Panc1 (cell line): ENCODE data around the gene APOC3. TPM values are rescaled to one million over a fixed set of nuclear protein-coding genes. Genes with fewer than 3 reads are reported as not detected.

Experiments used
- ATAC-seq: fragments of 200-7000 bp; cut with Tn5 transposase; 2 replicates; pipeline ENCODE4 v1.9.1; 2020; ENCODE audit warnings: mild to moderate bottlenecking, moderate library complexity
- BruUV-seq: library from RNA; stranded (reverse); fragments of 400-500 nt; replicated peaks from 2 replicates; lab custom pipeline; 2021; lab: Mats Ljungman, UMichigan
- CTCF ChIA-PET: fragments of 300-600 bp; sonication (Branson Sonifier 250); formaldehyde crosslinking; loops from one replicate; lab custom pipeline; 2022; ENCODE audit warnings: antibody characterized with exemption; lab: Charles Lee
- POLR2A ChIA-PET: fragments of 300-600 bp; sonication (Branson Sonifier 250); formaldehyde crosslinking; loops from one replicate; lab custom pipeline; 2022; ENCODE audit warnings: antibody characterized with exemption; lab: Charles Lee
- DNase-seq: peaks from one replicate; pipeline ENCODE4 v3.0.0-alpha.2; 2010; ENCODE audit warnings: low read depth, low spot score
- H3K27ac ChIP-seq: 2 replicates; pipeline ENCODE4 v1.5.1; 2011; ENCODE audit warnings: mild to moderate bottlenecking, low read length, inconsistent platforms
- H3K27me3 ChIP-seq: fragments of 200-500 bp; sonication (Bioruptor generic); 2 replicates; pipeline ENCODE4 v1.6.0; 2014; ENCODE audit warnings: low read length, inconsistent platforms; ENCODE audit not compliant: control insufficient read depth, insufficient read depth
- H3K36me3 ChIP-seq: fragments of 200-500 bp; sonication (Bioruptor generic); 2 replicates; pipeline ENCODE4 v1.5.1; 2014; ENCODE audit warnings: inconsistent platforms, mild to moderate bottlenecking, low read length, moderate library complexity; ENCODE audit not compliant: control insufficient read depth, insufficient read depth
- H3K4me1 ChIP-seq: 2 replicates; pipeline ENCODE4 v1.5.1; 2011; ENCODE audit warnings: inconsistent platforms, mild to moderate bottlenecking, low read length, moderate library complexity; ENCODE audit not compliant: control insufficient read depth, insufficient read depth
- H3K4me3 ChIP-seq, 2 experiments: 2 replicates each; pipeline ENCODE4 v1.5.1; 2011 to 2012; ENCODE audit warnings: low read depth in 2 of 2, low read length in 2 of 2, mild to moderate bottlenecking in 2 of 2, inconsistent platforms in 1 of 2, moderate library complexity in 1 of 2
- H3K9me3 ChIP-seq: fragments of 200-500 bp; sonication (Bioruptor generic); 2 replicates; pipeline ENCODE4 v1.5.1; 2014; ENCODE audit warnings: low read depth, mild to moderate bottlenecking, inconsistent platforms, low read length, moderate library complexity; ENCODE audit not compliant: control insufficient read depth, insufficient read depth
- CTCF ChIP-seq: fragments of 450-650 bp; IDR thresholded peaks from 2 replicates; pipeline ENCODE4 v1.5.1; 2017; ENCODE audit warnings: mild to moderate bottlenecking
- POLR2AphosphoS5 ChIP-seq: IDR thresholded peaks from 2 replicates; pipeline ENCODE4 v1.6.1; 2012; ENCODE audit warnings: mild to moderate bottlenecking, low read depth, low read length, moderate library complexity
- REST ChIP-seq, 2 experiments: IDR thresholded peaks; 2 replicates each; pipeline ENCODE4 v1.6.1; 2011 to 2012; ENCODE audit warnings: low read depth in 2 of 2, control low read depth in 1 of 2, low read length in 1 of 2, mild to moderate bottlenecking in 1 of 2, moderate library complexity in 1 of 2; ENCODE audit not compliant: insufficient read depth in 1 of 2
- SIN3A ChIP-seq: IDR thresholded peaks from 2 replicates; pipeline ENCODE4 v1.6.1; 2012; ENCODE audit warnings: low read depth, mild to moderate bottlenecking, low read length, moderate library complexity, borderline replicate concordance; ENCODE audit not compliant: insufficient read depth
- TCF7L2 ChIP-seq: IDR thresholded peaks from 2 replicates; pipeline ENCODE4 v1.6.1; 2011; ENCODE audit warnings: mild to moderate bottlenecking, low read depth, low read length, inconsistent platforms
- in situ Hi-C: cut with HindIII; loops from 2 replicates; pipeline ENCODE4 v1.10.0; 2016; ENCODE audit warnings: low sequenced_read_pairs, low pct_unique_long_range_greater_than_20kb
- intact Hi-C: fragments of 100-400 bp; cut with micrococcal nuclease; formaldehyde crosslinking; loops from one replicate; pipeline ENCODE4 v1.10.0; 2022; ENCODE audit not compliant: unreplicated experiment
- total RNA-seq: library from RNA; stranded (reverse); gene quantifications from one replicate; pipeline ENCODE4 v1.2.1, GENCODE V29; 2021; ENCODE audit not compliant: unreplicated experiment

The APOC3 gene
- total RNA-seq, 1 experiment from 2014 or later: 1.2 TPM

- no peaks in the 10 kb centered on the region for H3K36me3 ChIP-seq
- H3K27me3 ChIP-seq: no peaks in the 10 kb centered on the region
- intact Hi-C loops: no loop called here
- no peak for DNase-seq
- in situ Hi-C loops: no loop called here
- H3K4me3 ChIP-seq: no peak overlapping the region
- no TSS peak for BruUV-seq
- ChIA-PET POLR2A (no interaction called here), CTCF (interaction anchor here (0.5 kb wide), 1 partner anchor 265 kb away, joined by 12 read pairs; no protein-coding TSS in a partner anchor)
- TF ChIP-seq REST (IDR thresholded peaks at IDR 0.05; ENCODE audit: insufficient read depth in 1 of 2, low read depth in 2 of 2, low read length in 1 of 2): no peak
- no peaks in the 10 kb centered on the region for H3K4me1 ChIP-seq
- ATAC-seq: no peak
- no peaks in the 10 kb centered on the region for H3K9me3 ChIP-seq
- H3K27ac ChIP-seq: no peak overlapping the region
Measured at GRCh38 chr11:116873381-116873780, 43.7 kb downstream of the APOC3 start.

GRCh38 chr11:116874251-116874650, 44.5 kb downstream of the APOC3 start:
- no peak overlapping the region for H3K27ac ChIP-seq
- no peaks in the 10 kb centered on the region for H3K36me3 ChIP-seq
- CTCF ChIA-PET: no interaction called here
- in situ Hi-C loops: no loop called here
- H3K4me3 ChIP-seq: no peak overlapping the region
- no peak for ATAC-seq
- BruUV-seq: no TSS peak
- no peaks in the 10 kb centered on the region for H3K9me3 ChIP-seq
- no peak for DNase-seq
- TF ChIP-seq TCF7L2 (no peak), SIN3A (no peak), POLR2AphosphoS5 (no peak), REST (IDR thresholded peaks at IDR 0.05; ENCODE audit: insufficient read depth in 1 of 2, low read depth in 2 of 2, low read length in 1 of 2) (no peak), CTCF (no peak)
- no peaks in the 10 kb centered on the region for H3K4me1 ChIP-seq
- intact Hi-C loops: no loop called here
- POLR2A ChIA-PET: no interaction called here
- no peaks in the 10 kb centered on the region for H3K27me3 ChIP-seq
